Astrocyte of the spinal cord (primary cell): ENCODE data around the gene SMCO3.
A peak's percentile ranks its signal among the peaks of the same experiment; 100 is the strongest.

Experiments
- DNase-seq: peaks from one replicate; pipeline ENCODE4 v3.0.0; 2011; ENCODE audit warnings: low read depth, low spot score
- H3K4me3 ChIP-seq: 2 replicates; pipeline ENCODE4 v1.5.1; 2011; ENCODE audit warnings: low read depth, mild to moderate bottlenecking, low read length, moderate library complexity
- in situ Hi-C: cut with HindIII; loops from 2 replicates; pipeline ENCODE4 v1.10.0; 2017; ENCODE audit warnings: low sequenced_read_pairs
- TF ChIP-seq, protein P1 (sequence below): IDR thresholded peaks from 2 replicates; pipeline ENCODE4 v1.5.1; 2012; ENCODE audit warnings: low read depth, mild to moderate bottlenecking, low read length, inconsistent platforms

The SMCO3 gene

DNA sequence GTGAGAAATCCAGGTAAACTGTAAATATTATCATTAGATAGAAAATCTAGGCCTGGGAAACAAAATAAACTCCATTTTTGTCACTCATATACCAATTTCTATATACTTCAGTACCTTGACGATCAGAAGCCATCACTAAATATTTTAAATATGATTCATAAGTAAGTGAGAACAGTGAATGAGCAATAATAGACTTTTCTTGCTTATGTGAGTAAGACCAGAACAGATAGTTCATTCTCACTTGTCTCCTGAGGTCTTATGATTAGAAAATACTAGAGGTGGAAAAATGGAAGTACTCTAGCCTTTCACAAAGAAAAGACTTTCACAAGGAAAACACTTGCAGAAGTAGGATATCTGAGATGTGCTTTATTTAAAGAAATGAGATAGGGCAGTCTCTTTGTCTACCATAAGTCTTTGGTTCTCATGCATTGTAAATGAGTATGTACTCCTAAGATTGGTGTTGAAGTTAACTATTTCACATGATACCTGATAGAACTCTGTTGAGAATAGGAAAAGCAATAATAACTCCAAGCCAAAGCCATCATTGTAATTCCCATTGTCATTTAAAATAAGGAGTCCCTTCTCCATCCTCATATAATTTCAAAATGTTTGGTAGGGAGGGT lies 10.1 kb upstream of the SMCO3 start:
- TF ChIP-seq, protein P1, sequence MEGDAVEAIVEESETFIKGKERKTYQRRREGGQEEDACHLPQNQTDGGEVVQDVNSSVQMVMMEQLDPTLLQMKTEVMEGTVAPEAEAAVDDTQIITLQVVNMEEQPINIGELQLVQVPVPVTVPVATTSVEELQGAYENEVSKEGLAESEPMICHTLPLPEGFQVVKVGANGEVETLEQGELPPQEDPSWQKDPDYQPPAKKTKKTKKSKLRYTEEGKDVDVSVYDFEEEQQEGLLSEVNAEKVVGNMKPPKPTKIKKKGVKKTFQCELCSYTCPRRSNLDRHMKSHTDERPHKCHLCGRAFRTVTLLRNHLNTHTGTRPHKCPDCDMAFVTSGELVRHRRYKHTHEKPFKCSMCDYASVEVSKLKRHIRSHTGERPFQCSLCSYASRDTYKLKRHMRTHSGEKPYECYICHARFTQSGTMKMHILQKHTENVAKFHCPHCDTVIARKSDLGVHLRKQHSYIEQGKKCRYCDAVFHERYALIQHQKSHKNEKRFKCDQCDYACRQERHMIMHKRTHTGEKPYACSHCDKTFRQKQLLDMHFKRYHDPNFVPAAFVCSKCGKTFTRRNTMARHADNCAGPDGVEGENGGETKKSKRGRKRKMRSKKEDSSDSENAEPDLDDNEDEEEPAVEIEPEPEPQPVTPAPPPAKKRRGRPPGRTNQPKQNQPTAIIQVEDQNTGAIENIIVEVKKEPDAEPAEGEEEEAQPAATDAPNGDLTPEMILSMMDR = no peak
- no peak for DNase-seq
- no peak overlapping the region for H3K4me3 ChIP-seq
- in situ Hi-C loops = no loop called here

DNA sequence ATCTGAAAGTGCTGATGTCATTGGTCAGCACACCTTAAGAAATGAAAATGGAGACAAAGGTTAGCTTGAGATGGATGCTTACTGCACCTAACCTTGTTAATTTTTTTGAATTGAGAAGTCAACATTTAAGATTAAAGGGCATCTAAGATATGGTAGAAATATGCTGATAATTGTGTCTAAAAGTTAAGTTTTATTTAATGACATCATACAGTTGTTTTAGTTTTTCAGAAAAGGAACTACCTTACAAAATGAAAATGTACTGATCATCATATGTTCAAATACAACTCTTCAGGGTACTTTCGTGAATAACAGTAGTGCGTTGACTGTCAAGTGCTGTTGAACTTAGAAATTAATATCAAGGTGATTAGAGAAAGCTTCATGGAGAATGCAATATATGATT lies 2.5 kb downstream of the SMCO3 start:
- TF ChIP-seq, protein P1 = no peak
- DNase-seq = no peak
- in situ Hi-C loops = no loop called here
- no peak overlapping the region for H3K4me3 ChIP-seq

DNA sequence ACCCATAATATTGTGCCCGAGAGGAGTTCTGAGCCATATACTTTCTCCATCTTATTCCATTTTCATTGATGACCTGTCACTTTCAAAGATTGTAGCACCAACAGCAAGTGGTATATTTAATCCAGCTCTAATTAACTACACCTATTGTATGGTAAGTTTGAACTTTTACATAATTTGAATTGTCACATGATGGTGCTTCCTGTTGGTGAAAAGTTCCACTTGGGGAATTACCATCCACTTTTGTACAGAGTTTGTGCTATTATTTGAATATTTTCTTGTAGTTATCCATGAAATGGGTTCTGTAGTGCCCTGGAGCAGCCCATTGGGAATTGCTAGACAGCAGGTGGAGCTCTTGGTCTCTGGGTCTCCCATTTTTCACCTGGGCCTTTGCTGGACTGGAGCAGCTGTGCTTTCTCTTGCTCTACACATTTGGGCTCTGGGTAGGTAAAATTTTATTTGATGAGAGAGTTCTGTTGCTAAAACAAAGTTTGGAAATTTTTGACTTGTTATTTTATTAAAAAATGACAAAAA lies 3.0 kb downstream of the SMCO3 start:
- in situ Hi-C loops = no loop called here
- H3K4me3 ChIP-seq = no peak overlapping the region
- TF ChIP-seq, protein P1 = peak; percentile 68
- peak; percentile 24 for DNase-seq

DNA sequence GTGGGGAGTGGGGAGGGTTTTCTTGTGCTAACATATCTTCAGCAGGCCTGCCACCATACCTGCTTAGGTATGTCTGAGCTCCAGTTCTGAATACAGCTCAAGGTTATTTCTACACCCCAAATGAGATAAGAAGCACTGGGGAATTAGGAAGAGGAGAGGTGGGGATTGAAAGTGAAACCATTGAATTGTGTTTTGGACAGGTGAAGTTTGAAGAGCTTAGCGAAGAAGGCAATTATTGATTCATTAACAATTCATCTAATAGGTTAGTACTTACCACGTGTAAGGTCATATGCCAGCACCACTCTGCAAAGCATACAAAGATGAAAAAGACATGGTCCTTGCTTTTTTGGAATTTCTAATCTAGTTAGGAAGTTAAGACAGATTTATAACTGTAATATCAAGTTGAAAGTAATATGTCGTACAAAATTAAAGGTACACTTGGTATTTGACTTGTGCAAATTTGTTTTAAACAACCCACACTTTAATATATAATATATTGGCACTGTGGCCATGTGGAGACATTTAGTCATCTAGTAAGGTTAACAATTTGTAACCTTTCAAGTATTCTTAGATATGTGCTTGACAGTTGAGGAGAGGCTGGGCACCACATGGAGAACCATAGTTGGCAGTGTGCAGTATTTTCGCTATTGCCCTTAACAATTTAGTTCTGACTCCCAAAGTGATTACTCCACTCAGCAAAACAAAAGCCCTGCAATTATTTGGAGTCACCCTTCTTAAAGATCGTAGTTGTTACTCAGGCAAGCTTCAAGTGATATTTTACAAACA lies 3.6 kb downstream of the SMCO3 start:
- TF ChIP-seq, protein P1 = no peak
- in situ Hi-C loops = no loop called here
- DNase-seq = no peak
- no peak overlapping the region for H3K4me3 ChIP-seq

DNA sequence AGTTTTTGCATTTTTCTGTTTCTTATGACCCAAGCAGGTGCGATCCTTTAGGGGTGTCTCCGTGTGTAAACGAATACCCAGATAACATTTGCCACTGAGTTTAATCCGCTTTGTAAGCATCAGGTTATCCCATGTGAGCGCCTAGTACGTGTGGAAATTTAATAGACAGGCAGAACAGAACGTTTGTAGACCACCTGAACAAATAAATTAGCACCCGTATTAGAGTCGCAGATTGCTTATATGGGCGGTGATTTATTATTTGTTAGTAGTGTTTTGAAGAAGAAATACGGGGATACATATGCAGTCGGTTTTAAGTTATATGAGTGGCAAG lies 10.2 kb downstream of the SMCO3 start:
- TF ChIP-seq, protein P1 = no peak
- peak overlapping the region; percentile 98 for H3K4me3 ChIP-seq
- no peak for DNase-seq
- in situ Hi-C loops = no loop called here

DNA sequence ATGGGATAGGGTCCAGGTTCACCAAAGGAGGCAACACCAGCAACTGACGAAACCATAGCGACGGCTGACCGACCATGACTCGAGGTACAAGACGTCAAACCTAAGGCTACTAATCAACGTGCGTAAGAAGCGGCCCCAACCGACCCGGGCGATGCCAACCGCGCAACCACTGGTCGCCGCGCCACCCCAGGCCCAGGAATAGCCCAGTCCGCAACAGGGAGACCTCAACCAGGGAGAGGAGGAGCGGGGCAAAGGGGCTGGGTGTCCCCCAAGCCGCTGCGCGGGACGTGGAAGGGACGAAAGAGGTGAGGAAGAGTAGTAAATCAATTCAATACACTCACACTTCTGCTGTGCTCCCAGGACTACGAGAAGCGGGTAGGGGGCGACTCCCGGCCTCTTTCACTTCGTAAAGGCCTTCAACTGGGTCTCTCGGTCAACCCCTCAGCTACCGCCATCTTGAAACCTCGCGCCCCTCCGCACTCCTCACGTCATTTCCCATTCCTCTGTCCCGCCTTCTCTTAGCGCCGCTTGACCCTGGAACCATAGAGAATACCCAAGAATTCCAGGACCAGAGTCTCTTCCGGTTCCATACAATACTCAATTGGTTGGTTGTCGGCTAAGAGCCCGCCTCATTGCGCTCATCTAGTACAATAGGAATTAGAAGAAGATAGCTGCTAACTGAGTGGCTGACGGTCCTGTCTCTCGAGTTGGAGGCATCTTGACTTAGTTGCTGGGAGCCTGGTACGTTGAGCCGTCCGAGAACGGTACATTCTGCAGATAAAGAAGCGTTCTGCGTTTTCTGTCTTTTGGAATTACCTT lies 10.8 kb downstream of the SMCO3 start, which contains the start of the genes C12orf60 and WBP11:
TSS of gene C12orf60 (plus strand) at position 660 of the 819 bp plus-strand sequence. CDS start 19,266 bp downstream, outside the sequence.
TSS of gene WBP11 (minus strand) at position 468 of the 819 bp plus-strand sequence. CDS start 2,095 bp downstream, outside the sequence.
- peak; percentile 99 for DNase-seq
- TF ChIP-seq, protein P1 = no peak
- peak within 1 kb of the TSS; percentile 98 for H3K4me3 ChIP-seq
- in situ Hi-C loops = no loop called here
